Effector memory CD8-positive, alpha-beta T cell (primary cell): ENCODE data around the gene KCNAB2.

Source experiments
- ATAC-seq: fragments of 150-1000 bp; cut with Tn5 transposase; replicated peaks from 2 replicates; pipeline ENCODE4 v1.10.0; 2021; ENCODE audit warnings: mild to moderate bottlenecking, moderate library complexity
- DNase-seq, 3 experiments: peaks; one replicate each; pipeline ENCODE4 v3.0.0; 2021
- H3K27ac Mint-ChIP-seq, 2 donors: one replicate each; pipeline ENCODE4 v1.8.0; 2022; ENCODE audit warnings: mild to moderate bottlenecking in 2 of 2, mixed read lengths in 2 of 2, moderate library complexity in 2 of 2
- H3K27me3 Mint-ChIP-seq, 2 donors: one replicate each; pipeline ENCODE4 v1.8.0; 2022; ENCODE audit warnings: mixed read lengths in 2 of 2
- H3K36me3 Mint-ChIP-seq: one replicate; pipeline ENCODE4 v1.8.0; 2022; ENCODE audit warnings: mild to moderate bottlenecking, moderate library complexity, mixed read lengths; ENCODE audit not compliant: insufficient read depth
- H3K4me1 Mint-ChIP-seq, 2 donors: one replicate each; pipeline ENCODE4 v1.8.0; 2022; ENCODE audit warnings: low read depth in 2 of 2, mixed read lengths in 2 of 2
- H3K4me3 Mint-ChIP-seq, 2 donors: one replicate each; pipeline ENCODE4 v1.8.0; 2022; ENCODE audit warnings: mild to moderate bottlenecking in 2 of 2, mixed read lengths in 2 of 2, moderate library complexity in 2 of 2
- H3K9me3 Mint-ChIP-seq, 2 donors: one replicate each; pipeline ENCODE4 v1.8.0; 2022; ENCODE audit warnings: mixed read lengths in 2 of 2

The KCNAB2 gene

GRCh38 chr1:6005276-6005917, 40.3 kb upstream of the KCNAB2 start:
- H3K9me3 Mint-ChIP-seq, result no peaks in the 10 kb centered on the region
- no peak for DNase-seq
- no peak overlapping the region for H3K4me3 Mint-ChIP-seq
- ATAC-seq, result no peak
- H3K4me1 Mint-ChIP-seq, result peaks cover 21 to 39% of the 10 kb centered on the region in 2 donors
- H3K27me3 Mint-ChIP-seq, result no peaks in the 10 kb centered on the region
- peaks cover 19% of the 10 kb centered on the region for H3K36me3 Mint-ChIP-seq
- H3K27ac Mint-ChIP-seq, result peak overlapping the region; percentile 41 to 77

- ATAC-seq, result no peak
- no peak for DNase-seq
- peak overlapping the region in 1 of 2 donors; percentile 59 for H3K4me3 Mint-ChIP-seq
- H3K4me1 Mint-ChIP-seq, result peaks cover 20 to 39% of the 10 kb centered on the region in 2 donors
- H3K27me3 Mint-ChIP-seq, result no peaks in the 10 kb centered on the region
- no peaks in the 10 kb centered on the region for H3K9me3 Mint-ChIP-seq
- H3K36me3 Mint-ChIP-seq, result peaks cover 22% of the 10 kb centered on the region
- H3K27ac Mint-ChIP-seq, result peak overlapping the region; percentile 75 to 90
Measured at GRCh38 chr1:6006882-6007281, 38.8 kb upstream of the KCNAB2 start.

GRCh38 chr1:6007318-6008083, 38.2 kb upstream of the KCNAB2 start:
- no peak for ATAC-seq
- peak overlapping the region in 1 of 2 donors; percentile 90 for H3K27ac Mint-ChIP-seq

GRCh38 chr1:6008084-6008415, 37.6 kb upstream of the KCNAB2 start:
- Mint-ChIP-seq H3K36me3 (peaks cover 32% of the 10 kb centered on the region), H3K27ac (no peak overlapping the region), H3K9me3 (peaks cover 0 to 3% of the 10 kb centered on the region in 2 donors), H3K4me3 (no peak overlapping the region), H3K27me3 (no peaks in the 10 kb centered on the region), H3K4me1 (peaks cover 25 to 41% of the 10 kb centered on the region in 2 donors)
- no peak for DNase-seq
- no peak for ATAC-seq

More at GRCh38 chr1:6007318-6008083, 38.2 kb upstream of the KCNAB2 start:
- peaks cover 19 to 35% of the 10 kb centered on the region in 2 donors for H3K4me1 Mint-ChIP-seq
- H3K27me3 Mint-ChIP-seq, result no peaks in the 10 kb centered on the region
- H3K36me3 Mint-ChIP-seq, result peaks cover 26% of the 10 kb centered on the region
- H3K9me3 Mint-ChIP-seq, result peaks cover 0 to under 1% of the 10 kb centered on the region in 2 donors
- no peak for DNase-seq
- peak overlapping the region in 1 of 2 donors; percentile 59 for H3K4me3 Mint-ChIP-seq

GRCh38 chr1:6008696-6009095, 37.0 kb upstream of the KCNAB2 start:
- peaks cover 26 to 41% of the 10 kb centered on the region in 2 donors for H3K4me1 Mint-ChIP-seq
- H3K4me3 Mint-ChIP-seq, result no peak overlapping the region
- DNase-seq (no peak), ATAC-seq (no peak)
- H3K36me3 Mint-ChIP-seq, result peaks cover 34% of the 10 kb centered on the region
- H3K27ac Mint-ChIP-seq, result no peak overlapping the region
- no peaks in the 10 kb centered on the region for H3K27me3 Mint-ChIP-seq
- peaks cover 0 to 3% of the 10 kb centered on the region in 2 donors for H3K9me3 Mint-ChIP-seq

- Mint-ChIP-seq H3K27me3 (no peaks in the 10 kb centered on the region), H3K9me3 (peaks cover 0 to 3% of the 10 kb centered on the region in 2 donors), H3K4me1 (peaks cover 31 to 39% of the 10 kb centered on the region in 2 donors), H3K27ac (peak overlapping the region; percentile 75 to 89), H3K4me3 (no peak overlapping the region), H3K36me3 (peaks cover 38% of the 10 kb centered on the region)
- DNase-seq (no peak), ATAC-seq (no peak)
Measured at GRCh38 chr1:6009120-6010040, 36.3 kb upstream of the KCNAB2 start.

GRCh38 chr1:6010554-6010953, 35.1 kb upstream of the KCNAB2 start:
- ATAC-seq, result no peak
- peak overlapping the region; percentile 52 to 54 for H3K4me3 Mint-ChIP-seq

GRCh38 chr1:6011161-6011945, 34.3 kb upstream of the KCNAB2 start:
- H3K9me3 Mint-ChIP-seq, result peaks cover 0 to 3% of the 10 kb centered on the region in 2 donors
- peak overlapping the region; percentile 89 to 91 for H3K27ac Mint-ChIP-seq
- H3K36me3 Mint-ChIP-seq, result peaks cover 44% of the 10 kb centered on the region

More at GRCh38 chr1:6010554-6010953, 35.1 kb upstream of the KCNAB2 start:
- peaks cover 0 to 3% of the 10 kb centered on the region in 2 donors for H3K9me3 Mint-ChIP-seq
- H3K4me1 Mint-ChIP-seq, result peaks cover 32% of the 10 kb centered on the region in 2 donors
- H3K36me3 Mint-ChIP-seq, result peaks cover 40% of the 10 kb centered on the region
- H3K27ac Mint-ChIP-seq, result peak overlapping the region; percentile 89 to 91
- no peaks in the 10 kb centered on the region for H3K27me3 Mint-ChIP-seq
- DNase-seq, result no peak

GRCh38 chr1:6011946-6012258, 33.8 kb upstream of the KCNAB2 start:
- H3K4me1 Mint-ChIP-seq, result peaks cover 27 to 31% of the 10 kb centered on the region in 2 donors
- H3K4me3 Mint-ChIP-seq, result peak overlapping the region in 1 of 2 donors; percentile 27
- DNase-seq, result no peak
- peak overlapping the region; percentile 89 to 91 for H3K27ac Mint-ChIP-seq
- peaks cover 49% of the 10 kb centered on the region for H3K36me3 Mint-ChIP-seq
- ATAC-seq, result peak; percentile 23
- peaks cover 0 to 3% of the 10 kb centered on the region in 2 donors for H3K9me3 Mint-ChIP-seq
- H3K27me3 Mint-ChIP-seq, result no peaks in the 10 kb centered on the region

More at GRCh38 chr1:6011161-6011945, 34.3 kb upstream of the KCNAB2 start:
- DNase-seq (no peak), ATAC-seq (no peak)
- H3K4me3 Mint-ChIP-seq, result peak overlapping the region; percentile 52 to 54
- H3K27me3 Mint-ChIP-seq, result no peaks in the 10 kb centered on the region
- H3K4me1 Mint-ChIP-seq, result peaks cover 32% of the 10 kb centered on the region in 2 donors

GRCh38 chr1:6012529-6013318, 33.0 kb upstream of the KCNAB2 start:
- no peaks in the 10 kb centered on the region for H3K27me3 Mint-ChIP-seq
- peaks cover 51% of the 10 kb centered on the region for H3K36me3 Mint-ChIP-seq
- H3K27ac Mint-ChIP-seq, result peak overlapping the region; percentile 89
- H3K4me1 Mint-ChIP-seq, result peaks cover 25 to 32% of the 10 kb centered on the region in 2 donors
- peak; percentile 58 for ATAC-seq
- H3K9me3 Mint-ChIP-seq, result peaks cover 0 to 3% of the 10 kb centered on the region in 2 donors
- H3K4me3 Mint-ChIP-seq, result peak overlapping the region in 1 of 2 donors; percentile 27
- DNase-seq, result no peak

GRCh38 chr1:6013491-6013890, 32.2 kb upstream of the KCNAB2 start:
- no peaks in the 10 kb centered on the region for H3K27me3 Mint-ChIP-seq
- no peak overlapping the region for H3K4me3 Mint-ChIP-seq
- no peak for ATAC-seq
- peaks cover 0 to 3% of the 10 kb centered on the region in 2 donors for H3K9me3 Mint-ChIP-seq
- H3K36me3 Mint-ChIP-seq, result peaks cover 54% of the 10 kb centered on the region
- no peak for DNase-seq
- peak overlapping the region; percentile 89 for H3K27ac Mint-ChIP-seq
- peaks cover 25 to 32% of the 10 kb centered on the region in 2 donors for H3K4me1 Mint-ChIP-seq
